ENCODE measurements around the gene TMEM132D. TPM values are rescaled to one million over a fixed set of nuclear protein-coding genes. Genes with fewer than 3 reads are reported as not detected.

Gene TMEM132D
- total and polyA plus RNA-seq, 2 donors (not counting 3 experiments of a cell fraction or from before 2014, with no cell fraction given): not detected

DNA sequence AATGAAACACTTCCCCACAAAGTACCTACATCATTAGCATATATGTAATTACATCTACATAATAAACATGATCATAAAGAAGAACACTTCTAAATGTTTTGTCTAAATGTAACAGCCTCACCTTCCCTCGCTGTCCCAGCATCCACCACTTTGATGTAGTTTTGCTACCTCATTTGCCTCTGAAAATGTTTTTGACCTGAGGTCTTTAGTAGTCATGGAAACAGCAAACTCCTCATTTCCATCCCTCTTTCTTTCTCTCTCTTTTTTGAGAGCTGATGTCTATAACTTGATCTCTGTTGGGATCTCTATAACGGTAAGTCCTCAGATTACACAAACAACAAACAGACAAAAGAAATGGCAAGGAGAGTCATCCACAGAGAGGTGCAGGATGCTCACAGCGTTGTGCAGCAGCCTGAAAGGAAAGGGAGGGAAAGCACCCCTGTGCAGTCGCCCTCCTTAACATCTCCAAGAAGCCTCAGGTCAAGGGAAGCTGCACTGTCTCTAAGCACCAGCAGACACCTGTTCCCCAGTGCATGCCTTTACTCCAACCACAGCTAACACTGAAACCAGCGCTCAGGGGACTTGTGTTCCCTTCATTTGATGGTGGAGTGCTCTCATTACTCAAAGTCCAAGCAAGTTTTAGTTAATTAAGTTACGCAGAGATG, 268.7 kb downstream of the TMEM132D start:
- Histone ChIP-seq H3K27ac (ENCODE audit: insufficient read depth, low read depth, low read length) (no peak overlapping the region), H3K36me3 (ENCODE audit: control insufficient read depth in 2 of 2, extremely low read depth in 1 of 2, insufficient read depth in 2 of 2, low read length in 2 of 2) (no peaks in the 10 kb centered on the region), H4K20me1 (replicated peaks; ENCODE audit: control insufficient read depth, extremely low read depth, insufficient read depth, low read length) (no peaks in the 10 kb centered on the region), H3K4me2 (ENCODE audit: insufficient read depth, low read length) (no peak overlapping the region), H3K27me3 (ENCODE audit: control insufficient read depth in 2 of 2, insufficient read depth in 2 of 2, low read length in 2 of 2) (no peaks in the 10 kb centered on the region), H3K9ac (replicated peaks; ENCODE audit: extremely low read depth, insufficient read depth, low read length) (no peak overlapping the region), H3K9me3 (replicated peaks; ENCODE audit: control insufficient read depth, insufficient read depth, low read length) (peaks cover 2% of the 10 kb centered on the region), H3K9me1 (replicated peaks; ENCODE audit: control insufficient read depth, extremely low read depth, insufficient read depth, low read length) (no peaks in the 10 kb centered on the region), H2AFZ (ENCODE audit: low read depth, low read length) (no peak overlapping the region), H3K4me3 (replicated peaks in 1 of 3; ENCODE audit: insufficient read depth in 1 of 3, low read depth in 1 of 3, low read length in 3 of 3) (no peak overlapping the region), H3K4me1 (ENCODE audit: control insufficient read depth, extremely low read depth, insufficient read depth, low read length) (no peaks in the 10 kb centered on the region), H3K79me2 (ENCODE audit: control insufficient read depth, insufficient read depth, low read length) (no peaks in the 10 kb centered on the region)
- TF ChIP-seq POLR2AphosphoS5 (IDR thresholded peaks at IDR 0.05; ENCODE audit: insufficient read depth, low read depth, low read length) (no peak), FOS (IDR thresholded peaks at IDR 0.05; ENCODE audit: borderline replicate concordance, insufficient read depth, low read length) (no peak), CTCF (IDR thresholded peaks at IDR 0.05; ENCODE audit: extremely low read depth in 1 of 2, insufficient read depth in 1 of 2, low read depth in 1 of 2, low read length in 2 of 2) (no peak), EZH2 (IDR thresholded peaks at IDR 0.05; ENCODE audit: borderline replicate concordance, low read depth, low read length, severe bottlenecking) (no peak), POLR2A (IDR thresholded peaks at IDR 0.05; ENCODE audit: low read depth, low read length) (no peak)
- no TSS peak for BruUV-seq (replicated peaks)
- POLR2A ChIA-PET: no interaction called here
- DNase-seq (ENCODE audit: low read depth, low spot score): no peak
- CTCF ChIA-PET: no interaction called here
- intact Hi-C loops (cut with micrococcal nuclease): no loop called here
- no peak for FAIRE-seq
- dilution Hi-C loops (cut with MboI; ENCODE audit: extremely low pct_ligation_motif_present, low sequenced_read_pairs): no loop called here

DNA sequence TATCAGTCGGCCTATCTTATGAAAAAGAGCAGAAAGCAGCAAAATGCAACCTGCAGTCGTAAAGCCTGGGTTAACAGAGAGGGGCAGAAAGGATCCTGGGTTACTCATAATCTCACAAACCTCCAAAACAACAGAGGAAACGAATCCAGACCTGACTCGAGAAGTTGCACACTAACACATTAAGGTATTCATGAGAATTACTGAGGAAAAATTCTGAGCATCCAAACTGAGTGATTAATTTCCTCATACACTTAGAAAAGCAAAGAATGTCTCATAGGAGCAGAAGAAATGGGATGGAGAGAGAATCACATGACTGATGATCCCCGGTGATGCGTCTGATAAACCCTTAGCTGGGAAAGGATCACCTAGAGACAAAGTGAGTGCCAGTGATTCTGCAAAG, 272.5 kb downstream of the TMEM132D start:
- dilution Hi-C loops (cut with MboI; ENCODE audit: extremely low pct_ligation_motif_present, low sequenced_read_pairs) (no loop called here), intact Hi-C loops (cut with micrococcal nuclease) (no loop called here)
- Histone ChIP-seq H3K4me2 (ENCODE audit: insufficient read depth, low read length) (no peak overlapping the region), H3K27me3 (ENCODE audit: control insufficient read depth in 2 of 2, insufficient read depth in 2 of 2, low read length in 2 of 2) (no peaks in the 10 kb centered on the region), H3K9ac (replicated peaks; ENCODE audit: extremely low read depth, insufficient read depth, low read length) (no peak overlapping the region), H3K4me1 (ENCODE audit: control insufficient read depth, extremely low read depth, insufficient read depth, low read length) (no peaks in the 10 kb centered on the region), H3K4me3 (replicated peaks in 1 of 3; ENCODE audit: insufficient read depth in 1 of 3, low read depth in 1 of 3, low read length in 3 of 3) (no peak overlapping the region), H4K20me1 (replicated peaks; ENCODE audit: control insufficient read depth, extremely low read depth, insufficient read depth, low read length) (no peaks in the 10 kb centered on the region), H3K9me3 (replicated peaks; ENCODE audit: control insufficient read depth, insufficient read depth, low read length) (peaks cover 9% of the 10 kb centered on the region), H2AFZ (ENCODE audit: low read depth, low read length) (no peak overlapping the region), H3K27ac (ENCODE audit: insufficient read depth, low read depth, low read length) (no peak overlapping the region), H3K79me2 (ENCODE audit: control insufficient read depth, insufficient read depth, low read length) (no peaks in the 10 kb centered on the region), H3K36me3 (ENCODE audit: control insufficient read depth in 2 of 2, extremely low read depth in 1 of 2, insufficient read depth in 2 of 2, low read length in 2 of 2) (no peaks in the 10 kb centered on the region), H3K9me1 (replicated peaks; ENCODE audit: control insufficient read depth, extremely low read depth, insufficient read depth, low read length) (no peaks in the 10 kb centered on the region)
- no peak for TF ChIP-seq MAX (IDR thresholded peaks at IDR 0.05; ENCODE audit: insufficient read depth, insufficient read length)
- TF ChIP-seq GATA2 (IDR thresholded peaks at IDR 0.05; ENCODE audit: insufficient read depth, insufficient read length, low read depth, low read length): no peak
- TF ChIP-seq JUN (IDR thresholded peaks at IDR 0.05; ENCODE audit: borderline replicate concordance, insufficient read depth, insufficient read length, low read depth): no peak
- TF ChIP-seq FOS (IDR thresholded peaks at IDR 0.05; ENCODE audit: borderline replicate concordance, insufficient read depth, low read length): no peak
- no TSS peak for BruUV-seq (replicated peaks)
- DNase-seq (ENCODE audit: low read depth, low spot score) (no peak), FAIRE-seq (no peak)
- ChIA-PET CTCF (no interaction called here), POLR2A (no interaction called here)
